Activated CD4-positive, CD25-positive, alpha-beta regulatory T cell treated with anti-CD3 and anti-CD28 coated beads, Interleukin-2, amount 50 U/mL, for 24 hours (primary cell): ENCODE results near the gene TTBK2.

Source experiments
- ATAC-seq, 2 donors: fragments of 150-1000 bp; cut with Tn5 transposase; one replicate each; pipeline ENCODE4 v1.10.0; 2021; ENCODE audit warnings: mild to moderate bottlenecking in 1 of 2, moderate library complexity in 1 of 2

Gene TTBK2

DNA sequence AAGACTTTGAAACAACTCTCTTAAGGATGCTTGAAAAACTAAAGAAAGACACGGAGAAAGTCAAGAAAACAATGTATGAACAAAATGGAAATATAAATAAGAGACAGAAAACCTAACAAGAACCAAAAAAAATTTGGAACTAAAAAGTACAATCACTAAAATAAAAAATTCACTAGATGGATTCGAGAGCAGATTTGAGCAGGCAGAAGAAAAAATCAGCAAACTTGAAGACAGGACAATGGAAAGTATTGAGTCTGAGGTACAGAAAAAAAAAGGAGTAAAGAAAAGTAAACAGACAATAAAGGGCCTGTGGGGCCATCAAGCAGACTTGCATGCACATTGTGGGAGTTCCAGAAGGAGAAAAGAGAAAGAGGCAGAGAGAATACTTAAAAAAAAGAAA lies 170.3 kb downstream of the TTBK2 start:
- ATAC-seq, result no peak

DNA sequence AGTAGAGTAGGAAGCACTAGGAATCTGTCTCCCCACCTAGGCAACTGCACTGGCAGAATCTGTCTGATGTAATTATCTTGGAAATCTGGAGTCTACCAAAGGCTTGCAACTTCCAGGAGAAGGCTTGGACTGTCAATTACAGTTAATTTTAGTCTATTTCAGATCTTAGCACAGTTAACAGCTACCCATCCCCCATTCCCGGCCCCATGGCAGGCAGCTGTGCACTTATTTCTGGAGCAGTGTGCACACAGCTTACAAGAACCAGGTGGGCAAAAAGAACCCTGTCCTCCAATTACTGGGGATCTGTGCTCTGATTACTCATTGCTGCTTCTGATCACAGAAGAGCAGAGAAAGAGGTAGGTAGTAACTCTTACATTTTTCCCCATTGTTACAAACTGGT lies 171.3 kb downstream of the TTBK2 start:
- ATAC-seq, result no peak

DNA sequence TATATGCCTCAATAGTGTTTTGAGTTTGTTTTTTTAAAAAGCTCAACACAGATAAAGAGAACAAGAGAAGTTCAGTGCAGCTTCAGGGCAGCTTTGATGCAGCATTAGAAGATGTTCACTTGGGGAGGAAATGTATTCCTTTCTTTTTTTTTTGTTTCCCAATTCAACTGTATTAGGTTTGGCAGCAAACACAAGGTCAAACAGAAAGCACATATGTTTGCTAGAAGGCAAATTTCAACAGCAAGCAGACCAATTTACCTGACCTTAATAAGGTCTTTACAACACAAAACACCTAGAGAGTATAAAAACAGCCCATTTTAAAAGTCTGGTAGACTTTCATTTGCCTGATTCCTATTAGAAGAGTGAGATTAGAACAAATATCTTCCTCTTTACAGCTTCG lies 176.4 kb downstream of the TTBK2 start:
- no peak for ATAC-seq

DNA sequence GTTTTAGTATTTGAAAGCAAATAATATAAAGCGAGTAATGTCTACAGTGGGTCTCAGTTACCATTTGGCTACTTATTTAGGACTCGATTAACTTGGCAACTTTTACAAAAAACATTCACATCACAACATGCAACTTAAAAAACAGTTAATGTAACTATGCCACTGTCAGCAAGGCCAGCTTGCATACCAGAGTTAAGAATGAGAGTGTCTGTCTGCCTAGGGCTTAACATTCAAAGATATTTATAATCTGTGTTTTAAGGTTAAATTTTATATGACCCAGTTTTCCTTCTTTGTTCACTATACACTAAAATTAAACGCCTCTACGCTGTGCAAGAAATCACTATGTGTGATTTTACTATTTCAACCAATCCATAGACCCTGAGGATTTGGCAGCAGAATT lies 178.4 kb downstream of the TTBK2 start:
- ATAC-seq, result no peak

DNA sequence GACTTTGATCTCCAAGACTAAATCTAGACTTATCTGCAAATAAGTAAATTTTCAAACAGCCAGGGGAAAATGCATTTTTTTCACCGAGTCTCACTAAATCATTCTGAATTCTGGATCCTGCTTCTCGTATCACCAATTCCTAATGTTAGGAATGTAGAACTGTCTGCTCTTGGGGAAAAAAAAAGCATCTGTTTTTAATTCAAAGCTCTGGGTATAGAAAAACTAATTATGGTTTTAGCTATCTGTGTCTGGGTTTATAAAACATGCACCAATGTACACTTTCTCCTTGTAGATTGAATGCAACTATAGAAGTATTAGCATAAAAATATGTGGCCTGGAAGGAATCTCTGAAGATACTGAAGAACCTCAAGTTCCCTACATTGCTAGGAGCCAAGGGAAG lies 178.9 kb downstream of the TTBK2 start:
- no peak for ATAC-seq

DNA sequence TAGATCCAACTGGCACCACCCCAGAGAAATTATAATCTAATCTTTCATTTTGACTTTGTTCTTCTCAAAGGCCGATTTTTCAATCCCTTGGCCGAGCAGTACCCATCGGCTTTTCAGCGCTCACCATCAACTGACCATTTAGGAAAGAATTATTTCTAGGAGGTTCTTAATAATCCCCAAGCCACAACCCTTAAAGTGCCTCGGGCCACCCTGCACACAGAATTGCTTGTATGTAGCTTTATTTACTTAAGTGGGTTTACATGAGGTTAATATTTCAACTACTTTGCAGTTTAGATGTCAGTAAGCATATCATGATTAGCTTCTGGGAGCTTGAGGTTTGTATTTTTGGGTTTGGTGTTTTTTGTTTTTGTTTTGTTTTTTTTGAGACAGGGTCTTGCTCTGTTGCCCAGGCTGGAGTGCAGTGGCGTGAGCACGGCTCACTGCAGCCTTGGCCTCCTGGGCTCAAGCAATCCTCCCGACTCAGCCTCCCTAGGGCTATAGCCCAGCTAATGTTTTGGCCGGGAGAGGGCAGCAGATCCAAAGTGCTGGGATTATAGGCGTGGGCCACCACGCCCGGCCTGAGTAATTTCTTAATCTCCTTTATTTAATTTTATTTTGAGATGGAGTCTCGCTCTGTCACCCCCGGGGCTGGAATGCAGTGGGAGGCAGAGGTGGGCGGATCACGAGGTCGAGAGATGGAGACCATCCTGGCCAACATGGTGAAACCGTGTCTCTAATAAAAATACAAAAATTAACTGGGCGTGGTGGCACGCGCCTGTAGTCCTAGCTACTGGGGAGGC lies 182.8 kb downstream of the TTBK2 start:
- no peak for ATAC-seq

DNA sequence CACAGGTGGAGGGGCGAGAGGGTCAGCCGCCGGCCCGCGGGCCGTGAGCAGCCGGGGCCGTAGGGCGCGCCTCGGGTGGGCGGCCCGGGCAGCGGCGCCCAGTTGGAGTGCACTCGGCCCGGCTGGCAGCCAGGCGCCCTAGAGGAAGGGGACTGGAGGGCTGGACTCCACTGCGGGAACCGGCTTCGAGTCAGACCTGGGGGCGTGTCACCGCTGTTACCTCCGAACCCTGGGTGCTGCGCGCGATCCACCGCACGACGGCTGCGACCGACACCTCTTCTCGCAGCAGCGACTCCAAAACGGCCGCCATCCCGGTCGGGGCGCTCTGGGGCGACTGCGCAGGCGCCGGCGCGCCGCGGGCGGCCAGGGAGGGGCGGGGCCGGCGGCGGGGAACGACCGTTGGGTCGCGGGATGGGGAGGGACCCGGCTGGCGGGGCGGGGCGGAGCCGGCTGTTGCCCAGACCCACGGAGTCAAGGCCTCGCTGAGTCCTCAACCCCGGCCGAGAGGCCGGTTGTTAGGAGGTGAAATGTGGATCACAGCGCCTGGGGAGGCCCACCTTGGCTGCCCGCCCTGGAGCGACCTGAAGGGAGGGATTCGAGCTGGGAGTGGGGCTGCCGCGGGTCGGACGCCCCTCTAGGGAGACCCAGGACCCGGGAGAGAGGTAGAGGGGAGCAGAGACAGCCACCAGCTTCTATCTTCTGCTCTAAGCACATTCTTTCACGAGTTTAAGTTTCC lies 183.6 kb downstream of the TTBK2 start, which contains the start of gene CDAN1:
Gene CDAN1 (minus strand): TSS at position 336 of the 736 bp plus-strand sequence. CDS start 26 bp downstream, at position 310.
- ATAC-seq, result peak; percentile 95

DNA sequence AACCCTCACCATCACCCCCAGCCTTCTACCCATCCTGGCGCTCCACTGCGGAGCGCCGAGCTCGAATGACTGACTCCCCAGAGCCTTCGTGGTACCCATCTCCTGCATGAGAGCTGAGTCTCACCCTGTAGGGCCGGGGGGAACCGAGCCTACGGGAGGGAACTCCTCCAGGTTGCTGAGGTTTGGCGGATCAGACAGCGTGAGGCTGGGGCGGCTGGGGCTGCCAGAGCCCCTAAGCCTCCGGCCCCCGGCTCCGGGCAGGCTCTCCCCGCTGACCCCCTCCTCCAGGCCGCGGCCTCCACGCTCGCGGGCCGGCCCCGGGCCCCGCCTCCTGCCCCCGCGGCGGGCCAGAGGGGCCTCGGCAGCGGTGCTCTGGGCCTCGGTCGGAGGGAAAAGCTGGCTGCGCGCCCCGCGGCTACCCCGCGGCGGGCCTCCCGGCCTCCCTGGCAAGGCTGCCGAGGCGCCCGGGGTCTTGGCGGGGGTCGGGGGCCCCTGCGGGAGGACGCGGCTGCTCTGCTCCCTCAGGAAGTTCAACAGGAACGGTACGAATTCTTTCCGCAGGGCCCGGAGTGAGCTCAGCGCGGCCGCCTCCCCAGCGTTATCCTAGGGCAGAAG lies 184.3 kb downstream of the TTBK2 start:
- ATAC-seq, result peak; percentile 15 to 17

DNA sequence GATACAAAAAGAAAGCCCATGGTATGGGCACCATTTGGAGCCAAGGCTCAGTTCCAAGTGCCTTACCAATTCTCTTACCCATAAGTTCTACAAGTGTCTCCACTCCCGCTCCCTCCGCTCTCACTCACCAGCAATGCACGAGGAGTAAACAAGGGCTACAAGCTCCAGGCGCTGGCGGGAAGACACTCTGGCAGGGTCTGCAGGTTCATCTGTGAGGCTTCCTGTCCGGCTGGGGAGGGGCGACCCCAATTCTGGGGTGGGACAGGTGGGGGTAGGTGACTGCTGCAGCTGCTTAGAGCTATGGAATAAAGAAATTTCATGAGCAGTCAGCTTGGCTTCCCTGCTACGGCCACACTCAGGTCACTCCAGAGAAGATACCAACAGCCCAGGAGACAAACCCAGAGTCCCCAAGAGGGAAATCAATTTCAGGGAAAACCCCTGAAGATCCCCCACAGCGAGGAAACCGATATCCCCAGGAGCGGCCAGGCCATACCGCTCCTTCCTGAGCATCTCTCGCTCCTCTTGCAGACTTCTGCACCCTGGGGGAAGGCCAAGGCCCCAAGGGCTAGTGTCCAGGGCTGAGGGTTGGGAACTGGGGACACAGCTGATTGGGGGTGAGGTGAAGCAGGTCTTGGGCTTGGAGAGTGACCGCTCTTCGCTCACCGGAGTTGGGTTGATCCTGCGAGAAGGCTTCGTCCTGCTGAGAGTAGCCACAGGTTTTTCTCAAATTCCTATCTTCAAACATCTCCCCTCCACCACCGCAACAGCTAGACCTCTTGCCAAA lies 185.0 kb downstream of the TTBK2 start:
- ATAC-seq, result no peak

DNA sequence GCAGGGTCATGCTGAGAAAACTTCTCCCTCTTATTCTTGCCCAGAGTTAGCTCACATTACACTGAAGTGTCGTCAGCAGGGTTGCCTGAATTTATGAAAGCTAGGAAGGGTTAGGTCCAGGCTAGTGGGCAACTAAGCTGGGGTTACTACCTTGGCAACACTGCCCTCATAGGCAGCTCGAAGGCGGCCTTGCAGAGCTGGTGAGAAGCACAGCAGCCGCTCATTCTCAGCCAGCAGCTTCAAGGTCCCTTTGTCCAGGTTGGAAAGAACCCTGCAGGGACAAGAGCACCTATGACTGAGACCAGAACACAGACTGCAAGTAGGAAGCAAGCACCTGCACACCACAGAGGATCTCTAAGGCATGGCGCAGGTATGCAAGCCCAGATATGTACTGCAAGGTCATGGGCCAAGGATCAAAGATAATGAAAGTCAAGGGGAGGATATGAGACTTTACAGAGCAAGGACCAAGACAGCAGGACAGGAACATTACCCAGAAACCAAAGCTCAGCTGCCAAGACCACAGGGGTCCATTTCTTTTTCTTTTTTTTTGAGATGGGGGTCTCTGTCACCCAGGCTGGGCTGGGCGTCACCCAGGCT lies 186.4 kb downstream of the TTBK2 start:
- no peak for ATAC-seq

DNA sequence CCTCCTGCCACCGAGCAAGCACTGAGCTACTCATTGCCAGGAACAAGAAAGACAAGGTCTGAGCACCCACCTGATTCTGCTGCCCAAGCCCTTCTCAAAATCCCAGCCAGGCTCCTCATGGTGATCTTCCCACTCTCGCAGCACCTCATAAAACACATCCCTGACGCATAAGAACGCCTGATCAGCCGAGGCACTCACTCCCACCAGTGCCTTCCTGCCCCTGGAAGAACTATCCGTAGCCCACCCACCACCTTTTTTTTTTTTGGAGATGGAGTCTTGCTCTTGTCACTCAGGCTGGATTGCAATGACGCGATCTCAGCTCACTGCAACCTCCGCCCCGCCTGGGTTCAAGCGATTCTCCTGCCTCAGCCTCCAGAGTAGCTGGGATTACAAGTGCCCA lies 187.6 kb downstream of the TTBK2 start:
- ATAC-seq, result no peak

DNA sequence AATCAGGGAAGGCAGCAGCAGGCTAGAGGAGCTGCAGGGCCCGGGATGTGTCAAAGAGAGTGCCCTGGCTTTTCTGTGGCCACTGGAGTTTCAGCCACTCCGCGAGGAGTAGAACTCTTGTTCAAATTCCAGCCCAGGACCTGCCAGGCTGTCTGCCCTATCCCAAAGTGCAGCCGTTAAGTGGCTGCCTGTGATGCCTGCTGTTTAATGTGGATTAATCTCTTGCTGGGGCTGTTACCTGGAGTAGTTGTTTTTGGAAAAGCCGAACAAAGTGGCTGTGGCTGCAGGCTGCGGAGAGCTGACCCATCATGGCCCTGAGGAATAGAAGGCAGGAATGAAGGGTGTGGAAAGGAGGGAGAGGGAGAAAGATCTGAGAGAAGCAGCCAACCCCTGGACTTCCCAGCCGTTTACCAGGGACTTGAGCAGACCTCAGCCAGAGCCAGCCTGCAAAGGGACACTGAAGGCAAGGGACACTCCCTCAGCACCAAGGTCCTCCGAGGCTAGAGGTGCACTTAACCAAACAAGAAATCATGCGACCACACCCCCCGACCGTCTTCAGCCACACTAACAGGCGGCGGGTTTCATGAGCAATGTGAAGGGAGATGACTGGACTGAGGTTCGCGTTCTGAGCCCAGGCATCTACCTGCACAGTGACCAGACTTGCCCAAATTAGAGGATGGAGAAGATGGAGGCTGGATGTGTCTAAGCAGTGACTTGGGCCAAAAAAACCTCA lies 188.3 kb downstream of the TTBK2 start:
- ATAC-seq, result no peak

DNA sequence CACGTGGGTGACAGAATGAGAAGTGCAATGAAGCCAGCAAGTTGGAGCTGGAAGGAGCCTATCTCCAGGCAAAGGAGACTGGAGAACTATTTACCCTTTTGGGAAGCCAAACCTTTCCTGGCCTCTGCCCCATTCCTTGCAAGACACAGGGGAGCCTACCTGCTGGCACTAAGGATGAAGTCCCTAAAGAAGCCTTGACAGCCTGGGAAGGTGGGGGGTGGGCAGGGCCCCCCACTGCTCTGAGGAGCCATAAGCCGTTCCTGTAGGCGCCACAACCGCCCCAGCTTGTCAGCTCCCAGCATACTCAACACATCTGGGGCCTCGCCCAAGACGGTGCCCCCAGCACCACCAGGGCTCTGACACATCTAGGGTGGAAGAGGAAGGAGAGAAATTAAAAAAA lies 189.1 kb downstream of the TTBK2 start:
- ATAC-seq, result no peak

DNA sequence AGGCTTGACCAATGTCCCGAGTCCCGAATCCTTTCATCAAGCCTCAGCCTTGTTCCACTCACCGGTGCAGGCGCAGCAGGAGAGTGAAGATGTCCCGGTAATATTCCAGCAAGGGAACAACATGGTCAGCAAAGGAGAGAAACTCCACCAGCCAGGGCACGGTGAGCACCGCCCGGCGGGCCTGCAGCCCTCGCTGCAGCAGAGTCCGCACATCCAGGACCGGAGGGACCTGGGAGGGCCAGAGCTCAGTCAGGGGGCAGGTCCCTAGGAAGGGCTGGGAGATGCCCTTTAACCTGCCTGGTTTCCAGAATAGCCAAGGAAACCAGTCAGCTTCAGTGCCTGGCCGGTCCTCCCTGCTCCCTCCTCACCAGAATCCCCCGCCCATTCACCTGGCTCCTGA lies 190.0 kb downstream of the TTBK2 start:
- no peak for ATAC-seq

DNA sequence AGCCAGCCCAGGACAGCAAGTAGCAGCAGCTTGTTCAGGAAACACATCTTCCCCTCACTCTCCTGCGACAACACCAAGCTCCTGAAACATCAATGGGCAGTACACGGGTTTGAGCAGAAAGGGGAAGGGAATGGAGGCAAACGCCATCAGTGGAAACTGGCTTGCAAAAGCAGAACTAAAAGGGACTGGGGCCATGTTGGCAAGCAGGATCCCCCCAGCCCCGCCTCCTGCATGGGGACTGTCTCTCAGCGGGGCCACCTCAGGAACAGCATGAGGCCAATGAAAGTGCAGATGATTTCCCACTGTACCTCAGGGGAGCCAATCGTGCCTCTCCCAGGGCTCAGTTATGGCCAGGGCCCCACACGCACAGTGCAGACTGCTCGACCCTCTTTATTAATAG lies 190.4 kb downstream of the TTBK2 start:
- no peak for ATAC-seq

DNA sequence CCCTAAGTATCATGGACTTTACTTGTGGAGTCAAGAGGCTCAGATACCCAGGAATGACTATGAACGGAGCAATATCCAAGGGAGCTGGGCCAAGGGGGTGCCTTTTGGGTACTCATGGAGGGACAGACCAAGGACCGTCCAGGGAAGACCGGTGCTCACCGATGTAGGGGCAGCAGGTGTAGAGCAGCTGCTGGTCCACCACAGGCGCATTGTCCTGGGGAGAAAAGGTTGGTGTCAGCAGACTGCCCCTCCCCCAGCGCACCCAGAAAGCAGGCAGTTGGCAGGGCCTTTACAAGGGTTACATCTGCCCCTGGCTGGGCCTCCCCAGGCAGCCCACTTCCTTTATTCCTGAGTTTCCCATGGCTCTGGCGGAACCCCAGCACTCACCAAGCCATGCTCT lies 191.2 kb downstream of the TTBK2 start:
- no peak for ATAC-seq

DNA sequence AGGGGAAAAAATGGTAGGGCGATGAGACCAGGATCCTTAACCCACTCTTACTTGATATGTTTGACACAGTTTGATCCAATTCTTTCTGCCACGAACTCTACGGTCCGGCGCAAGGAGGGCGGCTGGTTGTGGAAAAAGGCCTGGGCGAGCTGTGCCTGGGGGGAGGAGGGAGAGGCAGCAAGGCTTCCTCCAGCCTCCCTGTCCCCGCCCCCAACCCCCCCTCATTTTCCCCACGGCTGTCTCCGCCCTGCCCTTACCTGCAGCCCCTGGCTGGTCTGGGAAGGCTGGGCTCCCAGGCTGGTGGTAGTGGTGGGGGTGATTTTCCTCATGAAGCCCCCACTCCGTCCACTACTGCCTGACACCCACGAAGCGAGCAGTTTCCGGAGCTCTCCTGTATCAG lies 191.6 kb downstream of the TTBK2 start:
- no peak for ATAC-seq

DNA sequence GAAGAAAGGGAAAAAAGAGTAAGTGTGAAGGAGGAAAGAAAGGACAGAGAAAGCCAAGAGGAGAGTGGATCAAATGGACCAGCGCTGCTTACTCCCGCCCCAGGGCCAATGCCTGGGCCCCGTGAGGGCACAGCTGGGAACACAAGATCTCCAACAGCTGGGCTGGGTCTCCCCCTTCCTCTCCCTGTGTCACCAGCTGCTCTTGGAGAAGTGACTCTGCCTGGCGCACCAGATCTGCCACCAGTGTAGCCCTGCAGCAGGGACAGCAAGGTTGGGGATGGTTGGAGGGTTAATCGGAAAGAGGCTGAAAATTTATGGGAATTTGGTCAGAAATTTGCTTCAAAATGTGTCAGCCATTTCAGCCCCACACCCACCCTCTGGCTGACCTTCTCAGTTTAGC lies 192.0 kb downstream of the TTBK2 start:
- no peak for ATAC-seq

DNA sequence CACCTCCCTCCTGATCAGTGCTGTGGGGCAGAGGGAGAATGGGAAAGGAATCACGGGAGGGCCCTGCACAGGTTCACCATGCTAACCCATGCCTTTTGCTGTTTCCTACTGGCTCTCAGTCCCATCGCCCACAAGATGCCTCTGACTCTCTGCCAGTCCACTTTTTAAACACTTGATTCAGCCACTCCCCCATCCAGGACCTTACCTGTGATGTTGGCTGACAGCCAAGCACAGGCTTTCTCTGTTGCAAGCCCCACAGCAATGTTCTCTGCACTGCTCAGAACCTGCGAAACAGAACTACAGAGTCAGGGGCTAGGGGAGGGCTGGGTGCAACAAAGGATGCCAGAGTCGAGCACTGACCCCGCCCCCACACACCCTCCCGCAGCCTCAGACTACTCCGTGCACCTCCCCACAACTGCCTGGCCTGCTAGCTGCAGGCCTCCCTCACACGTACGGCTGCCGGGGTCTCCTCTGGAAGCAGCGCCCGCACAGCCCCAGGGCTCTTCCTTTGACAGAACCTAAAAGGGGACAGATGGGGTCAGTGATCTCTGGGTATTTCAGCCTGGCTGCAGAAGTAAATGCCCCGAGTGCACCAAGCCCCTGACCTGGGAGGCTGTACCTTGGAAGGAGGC lies 192.7 kb downstream of the TTBK2 start:
- no peak for ATAC-seq

DNA sequence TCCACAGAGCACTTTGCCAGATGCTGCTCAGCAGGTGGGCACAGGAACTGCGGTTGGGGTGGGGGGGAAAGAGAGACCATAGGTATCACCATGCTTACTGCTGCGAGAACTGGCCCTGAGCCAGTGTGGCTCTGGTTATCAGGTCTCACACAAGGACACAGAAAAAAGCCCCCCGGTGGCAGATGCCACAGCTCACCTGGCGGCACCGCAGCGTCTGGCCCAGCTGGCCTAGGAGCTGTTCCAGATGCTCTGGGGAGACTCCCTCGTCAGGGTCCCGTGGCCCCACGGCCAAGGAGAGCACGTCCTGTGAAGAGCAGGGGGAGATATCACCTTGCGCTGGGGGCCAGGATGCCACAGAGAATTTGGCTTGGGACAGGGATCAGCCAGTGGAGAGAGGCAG lies 194.5 kb downstream of the TTBK2 start:
- ATAC-seq, result no peak

DNA sequence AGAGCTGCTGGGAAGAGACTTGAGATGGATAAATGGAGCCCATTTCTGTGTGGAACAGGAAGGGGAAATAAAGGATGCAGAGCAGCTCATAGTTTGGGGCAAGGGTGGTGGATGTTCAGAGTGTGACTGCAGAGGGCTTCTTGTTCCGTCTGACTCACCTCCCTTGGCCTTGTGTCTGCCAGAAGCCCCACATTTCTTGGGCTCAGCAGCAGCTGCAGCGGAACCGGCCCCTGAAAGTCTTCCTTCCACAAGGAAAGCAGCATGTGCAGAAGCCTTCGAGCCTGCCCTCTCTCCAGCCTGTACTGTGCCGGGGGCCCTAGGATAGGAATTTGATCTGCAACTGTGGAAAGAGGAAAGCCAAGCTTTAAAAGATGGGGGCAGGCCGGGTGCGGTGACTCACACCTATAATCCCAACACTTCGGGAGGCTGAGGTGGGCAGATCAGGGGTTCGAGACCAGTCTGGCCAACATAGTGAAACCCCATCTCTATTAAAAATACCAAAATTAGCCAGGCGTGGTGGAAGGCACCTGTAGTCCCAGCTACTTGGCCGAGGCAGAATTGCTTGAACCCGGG lies 195.2 kb downstream of the TTBK2 start:
- ATAC-seq, result no peak
